Naive thymus-derived CD4-positive, alpha-beta T cell (primary cell): ENCODE measurements around the gene SFRP5. TPM values are rescaled to one million over a fixed set of nuclear protein-coding genes. Genes with fewer than 3 reads are reported as not detected.
A peak's percentile ranks its signal among the peaks of the same experiment; 100 is the strongest.

ENCODE experiments used
- ATAC-seq: fragments of 150-1000 bp; cut with Tn5 transposase; 2 replicates; pipeline ENCODE4 v1.10.0; 2021; ENCODE audit warnings: mild to moderate bottlenecking, moderate library complexity
- CTCF ChIA-PET: fragments of 350-600 bp; sonication (Branson Sonifier 250); formaldehyde crosslinking; loops from one replicate; lab custom pipeline; 2021; ENCODE audit warnings: antibody characterized with exemption; lab: Charles Lee
- POLR2A ChIA-PET: fragments of 350-600 bp; sonication (Branson Sonifier 250); formaldehyde crosslinking; loops from one replicate; lab custom pipeline; 2021; ENCODE audit warnings: antibody characterized with exemption, inconsistent platforms; lab: Charles Lee
- DNase-seq, 9 donors: peaks; one replicate each; pipeline versions ENCODE4 v3.0.0 to v3.0.0-alpha.2; 2020 to 2022; ENCODE audit warnings: mixed read lengths in 1 of 9
- H3K27ac ChIP-seq: one replicate; pipeline ENCODE4 v1.7.0; 2013; ENCODE audit warnings: mild to moderate bottlenecking, low read depth, low read length, moderate library complexity
- H3K27me3 ChIP-seq, 2 donors: one replicate each; pipeline ENCODE4 v1.7.0; 2013; ENCODE audit warnings: low read length in 2 of 2, mild to moderate bottlenecking in 2 of 2, moderate library complexity in 2 of 2; ENCODE audit not compliant: control insufficient read depth in 2 of 2, insufficient read depth in 2 of 2
- H3K36me3 ChIP-seq, 3 experiments: 1 replicate in 2 of 3; 2 replicates in 1 of 3; pipeline ENCODE4 v1.7.0; 2013; ENCODE audit warnings: low read length in 3 of 3, mild to moderate bottlenecking in 3 of 3, moderate library complexity in 1 of 3; ENCODE audit not compliant: insufficient read depth in 3 of 3, control insufficient read depth in 2 of 3
- H3K4me1 ChIP-seq, 2 donors: one replicate each; pipeline ENCODE4 v1.7.0; 2013; ENCODE audit warnings: low read length in 2 of 2, mild to moderate bottlenecking in 2 of 2, moderate library complexity in 1 of 2; ENCODE audit not compliant: control insufficient read depth in 2 of 2, insufficient read depth in 2 of 2
- H3K4me3 ChIP-seq: 2 replicates; pipeline ENCODE4 v1.7.0; 2013; ENCODE audit warnings: mild to moderate bottlenecking, low read length
- H3K9me3 ChIP-seq, 3 experiments: 1 replicate in 2 of 3; 2 replicates in 1 of 3; pipeline ENCODE4 v1.7.0; 2013; ENCODE audit warnings: low read length in 3 of 3; ENCODE audit not compliant: control insufficient read depth in 2 of 3
- H3K27ac Mint-ChIP-seq, 9 donors: one replicate each; pipeline ENCODE4 v1.8.0; 2020 to 2022; ENCODE audit warnings: mixed read lengths in 9 of 9, mild to moderate bottlenecking in 8 of 9, moderate library complexity in 5 of 9, inconsistent platforms in 2 of 9
- H3K27me3 Mint-ChIP-seq, 5 donors: one replicate each; pipeline ENCODE4 v1.8.0; 2021 to 2022; ENCODE audit warnings: mixed read lengths in 5 of 5, mild to moderate bottlenecking in 1 of 5
- H3K36me3 Mint-ChIP-seq, 5 donors: one replicate each; pipeline ENCODE4 v1.8.0; 2020 to 2022; ENCODE audit warnings: mixed read lengths in 5 of 5, mild to moderate bottlenecking in 3 of 5, inconsistent platforms in 1 of 5
- H3K4me1 Mint-ChIP-seq, 7 donors: one replicate each; pipeline ENCODE4 v1.8.0; 2020 to 2022; ENCODE audit warnings: mixed read lengths in 7 of 7, mild to moderate bottlenecking in 3 of 7, inconsistent platforms in 1 of 7
- H3K4me3 Mint-ChIP-seq, 10 donors: one replicate each; pipeline ENCODE4 v1.8.0; 2020 to 2022; ENCODE audit warnings: mild to moderate bottlenecking in 10 of 10, mixed read lengths in 10 of 10, moderate library complexity in 6 of 10, inconsistent platforms in 2 of 10
- H3K9me3 Mint-ChIP-seq, 11 donors: one replicate each; pipeline ENCODE4 v1.8.0; 2020 to 2022; ENCODE audit warnings: mixed read lengths in 11 of 11, mild to moderate bottlenecking in 4 of 11, inconsistent platforms in 1 of 11, moderate library complexity in 1 of 11
- intact Hi-C, 2 donors: fragments of 100-400 bp; cut with micrococcal nuclease; formaldehyde crosslinking; loops; one replicate each; pipeline ENCODE4 v1.15.1; 2023
- polyA plus RNA-seq, 2 donors: library from polyadenylated mRNA; unstranded; fragments of 300-500 nt; fragmentation: Illumina TruSeq; gene quantifications; one replicate each; pipeline ENCODE4 v1.2.3, GENCODE V29; 2021
- total RNA-seq, 6 experiments: library from RNA in 5 of 6; stranded (reverse) in 5 of 6; gene quantifications; 1 replicate in 5 of 6; 2 replicates in 1 of 6; pipeline ENCODE4 v1.2.3 and lab custom pipeline; 2021 to 2026

SFRP5 gene
- total and polyA plus RNA-seq, 7 experiments from 2014 or later: 0.43 to 1.0 (median 0.46) TPM; not detected in 4

DNA sequence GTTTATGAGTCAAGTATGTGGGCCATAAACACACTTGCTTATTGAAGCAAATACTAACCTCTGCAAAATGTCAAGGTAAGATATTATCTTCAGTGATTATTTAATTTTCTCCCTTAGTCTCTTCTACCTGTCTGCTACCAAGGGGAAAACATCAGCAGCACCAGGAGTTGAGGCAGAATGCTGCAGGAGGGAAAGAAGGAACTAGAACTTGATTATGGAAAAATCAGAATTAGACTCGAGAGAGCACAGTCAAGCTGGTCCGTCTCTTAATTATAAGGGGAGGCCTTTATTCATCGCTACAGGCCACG lies 39.8 kb downstream of the SFRP5 start:
- peaks cover 0 to 8% (median 3%) of the 10 kb centered on the region in 5 donors for H3K27me3 Mint-ChIP-seq
- POLR2A ChIA-PET: interaction anchor here (0.6 to 1.3 kb wide), 2 partner anchors 31 to 54 kb away, joined by 3 read pairs; no protein-coding TSS in a partner anchor
- H3K27ac ChIP-seq: no peak overlapping the region
- no peak overlapping the region for H3K27ac Mint-ChIP-seq
- intact Hi-C loops: loop anchor here in 1 of 2 donors (10.0 kb wide), 1 partner anchor 403 kb away; the partner anchor contains the start of gene R3HCC1L
- H3K4me1 ChIP-seq: peaks cover 0 to 6% of the 10 kb centered on the region in 2 donors
- H3K4me3 Mint-ChIP-seq: no peak overlapping the region
- CTCF ChIA-PET: interaction anchor here (1.1 to 8.7 kb wide), 9 partner anchors 8 to 63 kb away, joined by 3 to 90 read pairs (median 9); partner anchors contain the start of genes AVPI1 and MARVELD1
- H3K27me3 ChIP-seq: no peaks in the 10 kb centered on the region
- H3K4me3 ChIP-seq: no peak overlapping the region
- H3K36me3 ChIP-seq: peaks cover 0 to under 1% (median 0%) of the 10 kb centered on the region in 3 experiments
- peaks cover 0 to 2% (median 0%) of the 10 kb centered on the region in 5 donors for H3K36me3 Mint-ChIP-seq
- peaks cover 7 to 17% (median 16%) of the 10 kb centered on the region in 7 donors for H3K4me1 Mint-ChIP-seq
- H3K9me3 ChIP-seq: no peaks in the 10 kb centered on the region
- ATAC-seq (no peak), DNase-seq (no peak)
- H3K9me3 Mint-ChIP-seq: peaks cover 0 to 7% (median 0%) of the 10 kb centered on the region in 11 donors

DNA sequence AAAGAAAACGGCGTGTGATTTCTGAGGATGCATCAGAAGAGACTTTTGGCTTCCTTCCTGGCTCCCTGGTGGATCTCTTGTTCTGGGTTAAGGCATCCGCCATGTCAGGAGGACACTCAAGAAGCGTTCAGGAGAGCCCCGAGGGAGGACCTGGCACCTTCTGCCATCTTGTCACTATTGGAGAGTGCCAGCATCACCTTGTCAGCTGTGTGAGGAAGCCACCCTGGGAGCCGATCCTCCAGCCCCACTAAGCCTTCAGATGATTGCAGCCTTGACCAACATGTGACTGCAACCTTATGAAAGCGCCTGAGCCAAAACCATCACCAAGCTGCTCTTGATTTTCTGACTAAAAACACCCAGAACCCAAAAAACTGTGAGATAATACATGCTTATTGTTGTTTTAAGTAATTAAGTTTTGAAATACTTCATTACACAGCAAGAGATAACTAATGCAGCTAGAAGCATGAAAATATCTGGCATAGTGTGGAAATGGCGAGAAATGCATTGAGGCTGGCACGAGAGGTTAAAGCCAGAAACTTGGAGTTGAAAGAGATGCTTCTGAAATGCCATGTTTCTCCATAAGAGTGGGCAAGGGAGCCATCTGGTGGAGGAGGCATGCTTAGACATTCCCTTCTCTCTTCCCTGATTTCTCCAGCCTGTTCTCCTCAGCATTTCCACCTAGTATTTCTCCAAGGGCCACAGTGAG lies 40.3 kb downstream of the SFRP5 start:
- H3K36me3 Mint-ChIP-seq: no peaks in the 10 kb centered on the region
- Histone ChIP-seq H3K4me1 (peaks cover 0 to 3% of the 10 kb centered on the region in 2 donors), H3K4me3 (no peak overlapping the region), H3K27ac (no peak overlapping the region), H3K9me3 (no peaks in the 10 kb centered on the region), H3K27me3 (no peaks in the 10 kb centered on the region), H3K36me3 (no peaks in the 10 kb centered on the region)
- no peak overlapping the region for H3K27ac Mint-ChIP-seq
- ChIA-PET CTCF (interaction anchor here (1.1 to 8.7 kb wide), 10 partner anchors 8 to 62 kb away, joined by 3 to 90 read pairs (median 7); partner anchors contain the start of genes AVPI1 and MARVELD1), POLR2A (interaction anchor here (1.3 to 1.6 kb wide), 2 partner anchors 30 to 54 kb away, joined by 3 read pairs; no protein-coding TSS in a partner anchor)
- H3K9me3 Mint-ChIP-seq: peaks cover 0 to 3% (median 0%) of the 10 kb centered on the region in 11 donors
- DNase-seq (peak in 8 of 9 donors; percentile 32 to 58 (median 50)), ATAC-seq (peak; percentile 83)
- intact Hi-C loops: loop anchor here (1.0 to 10.0 kb wide), 8 partner anchors 17 to 403 kb away; partner anchors contain the start of genes ANKRD2 (in 2 of the 2) and R3HCC1L (in 1 of the 2)
- H3K4me1 Mint-ChIP-seq: peaks cover 7 to 12% (median 10%) of the 10 kb centered on the region in 7 donors
- H3K27me3 Mint-ChIP-seq: peaks cover 0 to 8% (median 3%) of the 10 kb centered on the region in 5 donors
- no peak overlapping the region for H3K4me3 Mint-ChIP-seq

DNA sequence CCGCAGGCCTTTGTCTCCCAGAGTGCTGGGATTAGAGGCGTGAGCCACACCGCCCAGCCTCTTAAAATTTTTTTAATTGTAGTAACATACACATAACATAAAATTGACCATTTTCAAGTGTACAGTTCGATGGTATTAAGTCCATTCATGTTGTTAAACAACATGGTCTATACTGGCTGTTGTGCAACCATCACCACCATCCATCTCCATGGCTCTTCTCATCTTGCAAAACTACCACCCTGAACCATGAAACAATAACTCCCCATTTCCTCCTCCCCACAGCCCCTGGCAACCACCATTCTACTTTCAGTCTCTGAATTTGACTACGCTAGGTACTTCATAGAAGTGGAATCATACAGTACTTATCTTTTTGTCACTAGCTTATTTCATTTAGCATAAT lies 42.8 kb downstream of the SFRP5 start:
- POLR2A ChIA-PET: interaction anchor here (1.1 kb wide), 1 partner anchor 22 kb away, joined by 4 read pairs; no protein-coding TSS in a partner anchor
- Histone ChIP-seq H3K27ac (no peak overlapping the region), H3K27me3 (no peaks in the 10 kb centered on the region), H3K9me3 (no peaks in the 10 kb centered on the region), H3K36me3 (no peaks in the 10 kb centered on the region), H3K4me3 (no peak overlapping the region), H3K4me1 (no peaks in the 10 kb centered on the region)
- no peaks in the 10 kb centered on the region for H3K36me3 Mint-ChIP-seq
- peaks cover 0 to 2% (median 0%) of the 10 kb centered on the region in 11 donors for H3K9me3 Mint-ChIP-seq
- CTCF ChIA-PET: interaction anchor here (6.2 to 8.7 kb wide), 2 partner anchors 19 to 52 kb away, joined by 58 to 90 read pairs; no protein-coding TSS in a partner anchor
- H3K4me1 Mint-ChIP-seq: peaks cover 0 to 2% (median 0%) of the 10 kb centered on the region in 7 donors
- no peak for ATAC-seq
- no peak overlapping the region for H3K27ac Mint-ChIP-seq
- peaks cover 0 to 15% (median 5%) of the 10 kb centered on the region in 5 donors for H3K27me3 Mint-ChIP-seq
- DNase-seq: no peak
- no peak overlapping the region for H3K4me3 Mint-ChIP-seq
- intact Hi-C loops: no loop called here

DNA sequence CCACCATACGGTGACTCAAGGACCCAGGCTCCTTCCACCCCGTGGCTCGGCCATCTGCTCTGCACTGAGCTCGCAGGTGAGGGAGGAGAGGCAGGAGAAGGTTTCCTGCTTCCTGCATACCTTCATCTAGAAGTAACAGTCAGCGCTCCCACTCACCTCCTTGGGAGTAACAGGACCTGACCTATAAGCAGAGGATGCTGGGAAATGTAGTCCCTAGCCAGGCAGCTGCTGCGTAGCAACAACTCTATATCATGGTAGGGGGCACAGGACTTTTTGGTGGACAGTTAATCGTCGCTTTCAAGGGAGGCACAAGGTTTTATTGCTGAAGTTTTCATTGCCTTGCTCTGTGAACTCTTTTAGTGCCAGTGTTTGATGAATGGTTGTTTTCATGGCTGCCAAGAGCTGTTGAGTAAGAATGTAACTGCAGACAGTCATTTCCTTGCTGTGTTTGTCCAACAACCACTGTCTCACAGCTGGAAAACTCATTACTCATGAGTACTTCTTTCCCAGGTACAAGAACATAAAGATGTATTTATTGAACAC lies 45.1 kb downstream of the SFRP5 start:
- Histone ChIP-seq H3K9me3 (no peaks in the 10 kb centered on the region), H3K4me3 (no peak overlapping the region), H3K36me3 (no peaks in the 10 kb centered on the region), H3K27me3 (no peaks in the 10 kb centered on the region), H3K27ac (no peak overlapping the region), H3K4me1 (no peaks in the 10 kb centered on the region)
- no peak overlapping the region for H3K4me3 Mint-ChIP-seq
- ATAC-seq (no peak), DNase-seq (no peak)
- peaks cover 0 to 2% (median 0%) of the 10 kb centered on the region in 7 donors for H3K4me1 Mint-ChIP-seq
- no peaks in the 10 kb centered on the region for H3K9me3 Mint-ChIP-seq
- intact Hi-C loops: no loop called here
- no peak overlapping the region for H3K27ac Mint-ChIP-seq
- CTCF ChIA-PET: interaction anchor here (0.7 kb wide), 1 partner anchor 431 kb away, joined by 6 read pairs; no protein-coding TSS in a partner anchor
- H3K27me3 Mint-ChIP-seq: peaks cover 0 to 15% (median 5%) of the 10 kb centered on the region in 5 donors
- POLR2A ChIA-PET: interaction anchor here (0.6 kb wide), 1 partner anchor 1215 kb away, joined by 3 read pairs; no protein-coding TSS in a partner anchor
- no peaks in the 10 kb centered on the region for H3K36me3 Mint-ChIP-seq

DNA sequence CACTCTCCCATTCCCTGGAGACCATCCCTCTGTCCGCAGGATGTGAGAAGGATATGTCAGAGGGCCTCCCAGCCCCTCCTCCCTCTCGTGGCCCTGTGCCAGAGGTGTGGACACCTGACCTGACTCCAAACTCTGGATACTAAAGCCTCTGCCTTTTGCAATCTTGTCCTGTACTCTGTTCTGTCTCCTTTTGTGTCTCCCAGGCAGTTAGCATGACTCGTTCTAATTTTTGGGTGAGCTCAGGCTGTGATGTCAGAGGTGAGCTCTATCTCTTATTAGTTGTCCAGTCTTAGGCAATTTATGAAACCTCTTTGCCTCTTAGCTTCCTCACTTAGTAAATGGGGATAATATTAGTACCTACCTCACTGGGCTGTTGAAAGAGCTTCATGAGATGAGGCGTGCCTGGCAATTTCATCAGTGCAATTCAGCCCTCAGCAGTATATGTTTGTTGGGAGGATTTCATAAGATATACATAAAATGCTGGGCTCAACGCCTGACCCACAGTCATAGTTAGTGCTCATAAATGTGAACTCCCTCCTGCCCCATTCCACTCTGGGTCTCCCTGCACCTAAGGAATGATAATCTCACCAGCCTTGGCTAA lies 47.4 kb downstream of the SFRP5 start:
- POLR2A ChIA-PET: interaction anchor here (1.6 kb wide), 1 partner anchor 12 kb away, joined by 4 read pairs; the partner anchor contains the start of gene ZFYVE27
- no peak overlapping the region for H3K27ac Mint-ChIP-seq
- Histone ChIP-seq H3K27ac (no peak overlapping the region), H3K27me3 (no peaks in the 10 kb centered on the region), H3K9me3 (no peaks in the 10 kb centered on the region), H3K4me1 (no peaks in the 10 kb centered on the region), H3K4me3 (no peak overlapping the region), H3K36me3 (no peaks in the 10 kb centered on the region)
- H3K36me3 Mint-ChIP-seq: no peaks in the 10 kb centered on the region
- ATAC-seq (peak; percentile 81), DNase-seq (no peak)
- CTCF ChIA-PET: interaction anchor here (0.6 to 2.0 kb wide), 6 partner anchors 8 to 260 kb away, joined by 3 to 9 read pairs (median 4); no protein-coding TSS in a partner anchor
- intact Hi-C loops: no loop called here
- H3K4me1 Mint-ChIP-seq: peaks cover 0 to 2% (median 0%) of the 10 kb centered on the region in 7 donors
- no peaks in the 10 kb centered on the region for H3K9me3 Mint-ChIP-seq
- peaks cover 0 to 11% (median 5%) of the 10 kb centered on the region in 5 donors for H3K27me3 Mint-ChIP-seq
- no peak overlapping the region for H3K4me3 Mint-ChIP-seq

DNA sequence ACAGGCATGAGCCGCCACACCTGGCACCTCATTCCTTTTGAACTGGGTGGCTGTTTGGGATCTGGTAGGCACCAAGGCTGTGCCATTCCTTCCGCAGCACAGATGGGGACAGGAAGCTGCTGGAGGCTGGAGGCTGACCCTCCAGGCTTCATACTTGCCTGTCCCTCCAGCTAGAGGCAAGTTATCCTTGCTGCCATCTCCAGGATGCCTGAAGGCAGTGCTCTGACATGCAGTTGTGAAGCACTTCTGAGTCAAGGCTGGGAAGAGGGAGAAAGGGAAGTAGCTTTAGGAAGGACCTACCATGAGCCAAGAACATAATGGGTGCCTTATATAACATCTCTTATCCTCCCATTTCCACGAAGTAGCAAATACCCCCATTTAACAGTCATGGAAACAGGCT lies 48.8 kb downstream of the SFRP5 start:
- peaks cover 0 to 11% (median 4%) of the 10 kb centered on the region in 5 donors for H3K27me3 Mint-ChIP-seq
- no peaks in the 10 kb centered on the region for H3K36me3 ChIP-seq
- POLR2A ChIA-PET: no interaction called here
- no peaks in the 10 kb centered on the region for H3K9me3 ChIP-seq
- no peak overlapping the region for H3K4me3 Mint-ChIP-seq
- intact Hi-C loops: no loop called here
- peaks cover 0 to 3% (median 0%) of the 10 kb centered on the region in 7 donors for H3K4me1 Mint-ChIP-seq
- ATAC-seq (no peak), DNase-seq (no peak)
- H3K4me1 ChIP-seq: no peaks in the 10 kb centered on the region
- no peak overlapping the region for H3K27ac Mint-ChIP-seq
- H3K4me3 ChIP-seq: no peak overlapping the region
- H3K27ac ChIP-seq: no peak overlapping the region
- CTCF ChIA-PET: interaction anchor here (1.5 to 2.0 kb wide), 2 partner anchors 9 to 46 kb away, joined by 7 to 9 read pairs; no protein-coding TSS in a partner anchor
- H3K36me3 Mint-ChIP-seq: no peaks in the 10 kb centered on the region
- H3K9me3 Mint-ChIP-seq: no peaks in the 10 kb centered on the region
- no peaks in the 10 kb centered on the region for H3K27me3 ChIP-seq
